ENCODE measurements around the gene ARAP2. TPM values are rescaled to one million over a fixed set of nuclear protein-coding genes. Genes with fewer than 3 reads are reported as not detected.

Gene ARAP2
- total RNA-seq, 1 donor from 2014 or later = 0.93 TPM

DNA sequence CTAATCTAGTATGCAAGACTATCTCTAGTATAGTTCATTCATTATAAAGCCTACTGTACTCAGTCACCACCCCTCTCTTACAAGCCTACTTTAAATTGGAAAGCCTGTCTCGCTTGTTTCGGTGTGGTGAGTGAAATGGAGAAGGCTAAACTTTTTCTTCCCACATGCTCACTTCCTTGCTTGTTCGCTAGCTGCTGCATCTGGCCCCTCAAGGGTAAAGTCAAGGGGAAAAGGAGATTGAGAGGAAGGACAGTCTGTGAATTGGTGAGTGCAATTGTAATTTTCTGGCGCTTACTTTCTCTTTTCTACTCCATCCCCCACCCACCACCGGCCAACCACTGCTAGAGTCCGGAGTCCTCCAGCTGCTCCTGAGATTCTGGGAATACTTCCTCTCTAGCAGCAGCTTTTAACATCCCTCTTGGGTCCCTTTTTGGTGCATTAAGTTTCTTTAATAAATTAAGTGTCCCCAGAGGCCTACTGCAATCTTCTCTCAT is 12.1 kb upstream of the ARAP2 start:
- peaks cover 14% of the 10 kb centered on the region for H3K4me1 Mint-ChIP-seq
- H3K36me3 Mint-ChIP-seq (ENCODE audit: low read depth) = no peaks in the 10 kb centered on the region
- no peaks in the 10 kb centered on the region for H3K27me3 Mint-ChIP-seq (ENCODE audit: low read depth)
- no peak overlapping the region for H3K4me3 Mint-ChIP-seq
- TF ChIP-seq, protein P1, sequence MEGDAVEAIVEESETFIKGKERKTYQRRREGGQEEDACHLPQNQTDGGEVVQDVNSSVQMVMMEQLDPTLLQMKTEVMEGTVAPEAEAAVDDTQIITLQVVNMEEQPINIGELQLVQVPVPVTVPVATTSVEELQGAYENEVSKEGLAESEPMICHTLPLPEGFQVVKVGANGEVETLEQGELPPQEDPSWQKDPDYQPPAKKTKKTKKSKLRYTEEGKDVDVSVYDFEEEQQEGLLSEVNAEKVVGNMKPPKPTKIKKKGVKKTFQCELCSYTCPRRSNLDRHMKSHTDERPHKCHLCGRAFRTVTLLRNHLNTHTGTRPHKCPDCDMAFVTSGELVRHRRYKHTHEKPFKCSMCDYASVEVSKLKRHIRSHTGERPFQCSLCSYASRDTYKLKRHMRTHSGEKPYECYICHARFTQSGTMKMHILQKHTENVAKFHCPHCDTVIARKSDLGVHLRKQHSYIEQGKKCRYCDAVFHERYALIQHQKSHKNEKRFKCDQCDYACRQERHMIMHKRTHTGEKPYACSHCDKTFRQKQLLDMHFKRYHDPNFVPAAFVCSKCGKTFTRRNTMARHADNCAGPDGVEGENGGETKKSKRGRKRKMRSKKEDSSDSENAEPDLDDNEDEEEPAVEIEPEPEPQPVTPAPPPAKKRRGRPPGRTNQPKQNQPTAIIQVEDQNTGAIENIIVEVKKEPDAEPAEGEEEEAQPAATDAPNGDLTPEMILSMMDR (conservative IDR thresholded peaks at IDR 0.05) = no peak
- H3K27ac Mint-ChIP-seq (ENCODE audit: unreplicated experiment) = no peak overlapping the region
- no peak for DNase-seq (ENCODE audit: low read depth, low spot score)
- H3K9me3 Mint-ChIP-seq = no peaks in the 10 kb centered on the region

DNA sequence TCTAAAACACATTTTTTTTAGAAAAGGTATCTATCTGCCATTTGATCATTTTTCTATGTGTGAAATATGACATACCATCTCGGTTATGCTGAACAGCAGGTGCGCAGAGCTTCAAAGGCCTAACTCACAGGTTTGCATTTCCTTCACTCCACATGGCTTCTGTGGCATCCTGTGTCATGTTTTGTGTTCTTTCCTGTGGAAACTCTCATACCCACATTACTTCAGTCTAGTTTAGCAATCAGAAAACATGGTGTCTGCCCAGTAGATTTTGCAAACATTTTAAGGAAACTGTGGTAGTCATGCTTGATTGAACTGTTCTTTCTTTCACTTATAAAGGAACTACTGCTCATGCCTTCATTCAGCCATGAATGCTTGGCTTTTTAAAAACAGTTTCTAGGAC is 11.3 kb upstream of the ARAP2 start:
- TF ChIP-seq, protein P1 (conservative IDR thresholded peaks at IDR 0.05) = no peak
- Mint-ChIP-seq H3K27me3 (ENCODE audit: low read depth) (no peaks in the 10 kb centered on the region), H3K27ac (ENCODE audit: unreplicated experiment) (no peak overlapping the region), H3K9me3 (no peaks in the 10 kb centered on the region), H3K4me1 (peaks cover 14% of the 10 kb centered on the region), H3K36me3 (ENCODE audit: low read depth) (no peaks in the 10 kb centered on the region), H3K4me3 (no peak overlapping the region)
- DNase-seq (ENCODE audit: low read depth, low spot score) = no peak

DNA sequence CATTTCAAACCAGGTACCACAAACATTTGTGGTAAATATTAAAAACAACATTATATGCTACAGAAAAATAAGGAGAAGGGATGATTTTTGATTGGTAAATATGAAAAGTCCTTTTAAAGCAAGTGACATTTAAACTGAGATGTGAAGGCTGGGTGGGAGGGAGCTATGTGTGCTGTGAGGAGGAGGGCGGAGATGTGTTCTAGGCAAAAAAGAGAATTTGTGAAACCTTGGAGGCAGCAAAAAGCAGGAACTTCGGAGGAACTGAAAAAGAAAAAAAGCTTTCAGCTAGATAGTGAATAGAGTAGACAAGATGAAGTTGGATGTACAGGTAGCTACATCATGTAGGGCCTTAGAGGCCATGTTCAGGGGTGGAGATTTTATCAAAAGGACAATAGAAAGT is 10.1 kb upstream of the ARAP2 start:
- Mint-ChIP-seq H3K27ac (ENCODE audit: unreplicated experiment) (no peak overlapping the region), H3K36me3 (ENCODE audit: low read depth) (no peaks in the 10 kb centered on the region), H3K4me3 (no peak overlapping the region), H3K27me3 (ENCODE audit: low read depth) (no peaks in the 10 kb centered on the region), H3K9me3 (no peaks in the 10 kb centered on the region), H3K4me1 (peaks cover 14% of the 10 kb centered on the region)
- TF ChIP-seq, protein P1 (conservative IDR thresholded peaks at IDR 0.05) = no peak
- DNase-seq (ENCODE audit: low read depth, low spot score) = no peak

DNA sequence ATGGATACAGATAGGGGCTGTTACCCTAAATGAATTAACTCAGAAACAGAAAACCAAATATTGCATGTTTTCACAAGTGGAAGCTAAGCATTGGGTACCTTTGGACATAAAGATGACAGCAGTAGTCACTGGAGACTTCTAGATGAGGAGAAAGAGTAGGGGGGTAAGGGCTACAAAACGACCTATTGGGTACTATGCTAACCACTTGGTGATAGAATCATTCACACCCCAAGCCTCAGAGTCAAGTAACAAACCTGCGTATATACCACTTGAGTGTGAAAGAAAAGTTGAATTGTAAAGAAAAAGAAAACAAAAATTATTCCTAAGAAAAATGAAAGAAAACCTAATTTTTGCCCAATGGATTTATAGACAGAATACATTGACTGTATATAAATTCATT is 7.7 kb upstream of the ARAP2 start:
- no peaks in the 10 kb centered on the region for H3K9me3 Mint-ChIP-seq
- TF ChIP-seq, protein P1 (conservative IDR thresholded peaks at IDR 0.05) = no peak
- peaks cover 13% of the 10 kb centered on the region for H3K27me3 Mint-ChIP-seq (ENCODE audit: low read depth)
- H3K36me3 Mint-ChIP-seq (ENCODE audit: low read depth) = no peaks in the 10 kb centered on the region
- DNase-seq (ENCODE audit: low read depth, low spot score) = no peak
- no peak overlapping the region for H3K27ac Mint-ChIP-seq (ENCODE audit: unreplicated experiment)
- peaks cover 14% of the 10 kb centered on the region for H3K4me1 Mint-ChIP-seq
- no peak overlapping the region for H3K4me3 Mint-ChIP-seq

DNA sequence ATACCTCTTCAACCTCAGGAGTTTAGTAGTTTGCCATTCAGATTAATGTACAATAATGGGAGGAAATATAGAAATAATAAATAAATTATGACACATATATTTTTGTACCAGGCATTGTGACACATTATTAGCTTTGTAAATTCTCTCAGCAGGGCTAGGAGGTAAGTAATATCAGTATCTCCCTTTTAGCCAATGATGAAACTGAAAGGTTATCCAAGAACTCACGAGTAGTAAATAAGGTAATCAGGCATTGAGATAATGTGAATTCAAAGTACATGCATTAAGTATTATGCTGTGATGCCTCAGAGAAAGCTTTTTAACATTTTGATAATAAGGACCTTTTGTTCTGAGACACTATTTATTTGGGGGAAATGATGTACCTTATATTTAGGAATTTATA is 5.3 kb upstream of the ARAP2 start:
- Mint-ChIP-seq H3K9me3 (no peaks in the 10 kb centered on the region), H3K4me1 (peaks cover 3% of the 10 kb centered on the region), H3K36me3 (ENCODE audit: low read depth) (no peaks in the 10 kb centered on the region), H3K4me3 (no peak overlapping the region), H3K27me3 (ENCODE audit: low read depth) (peaks cover 33% of the 10 kb centered on the region), H3K27ac (ENCODE audit: unreplicated experiment) (no peak overlapping the region)
- DNase-seq (ENCODE audit: low read depth, low spot score) = no peak
- TF ChIP-seq, protein P1 (conservative IDR thresholded peaks at IDR 0.05) = no peak
